HEK293 (cell line): Measurements from ENCODE around the gene SOX6.

Experiments used
- CTCF ChIA-PET: fragments of 350-600 bp; formaldehyde crosslinking; extraction: SDS; loops from one replicate; lab custom pipeline; 2021; ENCODE audit warnings: antibody characterized with exemption; lab: Yijun Ruan, JAX
- POLR2A ChIA-PET: fragments of 300-600 bp; formaldehyde crosslinking; extraction: SDS; loops from one replicate; lab custom pipeline; 2020; ENCODE audit warnings: antibody characterized with exemption, inconsistent platforms; lab: Yijun Ruan, JAX
- H3K27ac ChIP-seq: fragments of 200-500 bp; sonication (Bioruptor generic); 2 replicates; pipeline ENCODE4 v1.5.1; 2014; ENCODE audit warnings: low read depth, low read length, control low read depth, inconsistent platforms; ENCODE audit errors: extremely low read depth
- H3K36me3 ChIP-seq, 2 experiments: fragments of 200-500 bp in 1 of 2; sonication (Bioruptor generic) in 1 of 2; 1 replicate in 1 of 2; 2 replicates in 1 of 2; pipeline ENCODE4 v1.5.1; 2014 to 2017; ENCODE audit warnings: inconsistent platforms in 2 of 2, low read length in 2 of 2; ENCODE audit not compliant: control insufficient read depth in 2 of 2, insufficient read depth in 1 of 2
- H3K4me1 ChIP-seq: fragments of 200-500 bp; sonication (Bioruptor generic); 2 replicates; pipeline ENCODE4 v1.5.1; 2014; ENCODE audit warnings: mild to moderate bottlenecking, low read length, inconsistent platforms; ENCODE audit not compliant: control insufficient read depth, insufficient read depth
- H3K4me3 ChIP-seq: 2 replicates; pipeline ENCODE4 v1.5.1; 2011; ENCODE audit warnings: low read depth, mild to moderate bottlenecking, control low read depth, low read length, moderate library complexity
- H3K9me3 ChIP-seq: fragments of 200-500 bp; sonication (Bioruptor generic); 2 replicates; pipeline ENCODE4 v1.5.1; 2014; ENCODE audit warnings: low read depth, low read length, inconsistent platforms; ENCODE audit not compliant: control insufficient read depth, insufficient read depth
- HOXD13 ChIP-seq: sonication (generic); formaldehyde crosslinking; IDR thresholded peaks from 2 replicates; pipeline ENCODE4 v1.8.0; 2022; ENCODE audit warnings: missing genetic modification reagents, borderline replicate concordance
- KLF7 ChIP-seq: fragments of 450-650 bp; formaldehyde crosslinking; IDR thresholded peaks from 2 replicates; pipeline ENCODE4 v1.5.1; 2016; ENCODE audit warnings: missing biosample characterization, missing genetic modification characterization, borderline replicate concordance
- PATZ1 ChIP-seq: fragments of 450-650 bp; formaldehyde crosslinking; IDR thresholded peaks from 2 replicates; pipeline ENCODE4 v1.5.1; 2016; ENCODE audit warnings: missing biosample characterization, missing genetic modification characterization
- PRDM6 ChIP-seq: fragments of 450-650 bp; formaldehyde crosslinking; IDR thresholded peaks from 2 replicates; pipeline ENCODE4 v1.5.1; 2017; ENCODE audit warnings: missing biosample characterization, missing genetic modification characterization
- YY1 ChIP-seq: fragments of 450-650 bp; formaldehyde crosslinking; IDR thresholded peaks from 2 replicates; pipeline ENCODE4 v1.5.1; 2018; ENCODE audit warnings: missing biosample characterization, missing genetic modification characterization
- YY2 ChIP-seq: fragments of 450-650 bp; formaldehyde crosslinking; IDR thresholded peaks from 2 replicates; pipeline ENCODE4 v1.5.1; 2016; ENCODE audit warnings: missing biosample characterization, missing genetic modification characterization
- ZBTB10 ChIP-seq: fragments of 450-650 bp; formaldehyde crosslinking; IDR thresholded peaks from 2 replicates; pipeline ENCODE4 v1.5.1; 2016; ENCODE audit warnings: missing biosample characterization, missing genetic modification characterization
- ZFP37 ChIP-seq: fragments of 450-650 bp; formaldehyde crosslinking; IDR thresholded peaks from 2 replicates; pipeline ENCODE4 v1.5.1; 2016; ENCODE audit warnings: missing biosample characterization, missing genetic modification characterization
- ZFP69B ChIP-seq: fragments of 450-650 bp; formaldehyde crosslinking; IDR thresholded peaks from 2 replicates; pipeline ENCODE4 v1.5.1; 2016; ENCODE audit warnings: missing biosample characterization, missing genetic modification characterization
- ZNF140 ChIP-seq: fragments of 450-650 bp; formaldehyde crosslinking; IDR thresholded peaks from 2 replicates; pipeline ENCODE4 v1.5.1; 2016; ENCODE audit warnings: missing biosample characterization, missing genetic modification characterization
- ZNF184 ChIP-seq: fragments of 450-650 bp; IDR thresholded peaks from 2 replicates; pipeline ENCODE4 v1.5.1; 2018; ENCODE audit warnings: missing biosample characterization, mild to moderate bottlenecking, missing genetic modification characterization
- ZNF324 ChIP-seq: fragments of 450-650 bp; formaldehyde crosslinking; IDR thresholded peaks from 2 replicates; pipeline ENCODE4 v1.5.1; 2016; ENCODE audit warnings: missing biosample characterization, missing genetic modification characterization
- ZNF449 ChIP-seq: fragments of 450-650 bp; formaldehyde crosslinking; IDR thresholded peaks from 2 replicates; pipeline ENCODE4 v1.5.1; 2017; ENCODE audit warnings: missing biosample characterization, mild to moderate bottlenecking, missing genetic modification characterization, moderate library complexity
- ZNF558 ChIP-seq: fragments of 450-650 bp; formaldehyde crosslinking; IDR thresholded peaks from 2 replicates; pipeline ENCODE4 v1.5.1; 2016; ENCODE audit warnings: missing biosample characterization, missing genetic modification characterization
- ZNF600 ChIP-seq: fragments of 450-650 bp; formaldehyde crosslinking; IDR thresholded peaks from 2 replicates; pipeline ENCODE4 v1.5.1; 2016; ENCODE audit warnings: missing biosample characterization, missing genetic modification characterization
- ZNF654 ChIP-seq: fragments of 450-650 bp; formaldehyde crosslinking; IDR thresholded peaks from 2 replicates; pipeline ENCODE4 v1.5.1; 2016; ENCODE audit warnings: low read depth, missing biosample characterization, missing genetic modification characterization
- ZNF707 ChIP-seq: fragments of 450-650 bp; formaldehyde crosslinking; IDR thresholded peaks from 2 replicates; pipeline ENCODE4 v1.5.1; 2016; ENCODE audit warnings: missing biosample characterization, missing genetic modification characterization

The SOX6 gene

DNA sequence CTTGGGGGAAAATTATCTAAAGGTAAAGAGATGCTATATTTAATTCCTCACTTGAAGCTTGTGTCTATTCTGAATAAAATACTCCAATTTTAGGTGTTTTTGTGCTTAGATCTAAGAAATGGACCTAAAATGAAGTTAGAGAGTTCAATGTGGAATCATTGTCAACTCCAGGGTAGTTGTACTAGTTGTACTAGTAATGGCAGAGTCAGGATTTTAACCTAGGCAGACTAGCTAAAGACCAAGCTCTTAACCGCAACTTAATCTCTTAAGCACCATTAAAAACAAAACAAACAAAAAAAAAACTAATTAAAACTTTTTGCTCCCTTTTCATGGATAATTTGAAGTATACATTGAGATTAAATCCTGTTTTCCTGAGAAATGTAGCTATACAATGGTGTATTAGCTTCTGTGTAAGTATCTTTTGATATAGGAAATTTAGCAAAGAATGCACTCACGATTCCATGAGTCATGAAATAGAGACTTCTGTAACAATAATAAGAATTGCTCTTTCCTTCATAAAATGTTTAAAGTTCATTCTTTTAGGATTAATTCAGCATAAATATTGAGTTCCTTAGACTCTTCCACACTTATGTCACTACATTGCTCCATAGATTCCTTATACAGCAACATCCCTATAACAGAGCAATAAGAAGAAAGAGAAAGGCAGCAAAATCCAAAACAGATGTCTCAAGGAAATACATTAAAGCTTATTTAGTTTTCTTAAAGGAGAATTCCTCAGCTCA is 26.5 kb upstream of the SOX6 start (continued):
- TF ChIP-seq ZNF184 = no peak
- no peak for TF ChIP-seq ZNF140 (tag by site-specific recombination)
- no peak for TF ChIP-seq KLF7 (tag by site-specific recombination)
- no peak for TF ChIP-seq ZNF449 (tag by site-specific recombination)

GRCh38 chr11:16382186-16382585 is 25.8 kb upstream of the SOX6 start:
- ChIA-PET POLR2A (interaction anchor here (1.9 kb wide), 1 partner anchor 225 kb away, joined by 4 read pairs; no protein-coding TSS in a partner anchor), CTCF (interaction anchor here (0.8 to 1.1 kb wide), 2 partner anchors 12 to 25 kb away, joined by 3 read pairs; no protein-coding TSS in a partner anchor)
- TF ChIP-seq ZNF654 (tag by site-specific recombination) (no peak), ZNF707 (no peak), ZNF324 (no peak), PATZ1 (tag by site-specific recombination) (no peak), YY1 (tag by site-specific recombination) (no peak), HOXD13 (CRISPR knock-in tag) (no peak), ZFP69B (tag by site-specific recombination) (no peak), PRDM6 (tag by site-specific recombination) (no peak), ZBTB10 (tag by site-specific recombination) (no peak), ZNF600 (tag by site-specific recombination) (no peak), YY2 (tag by site-specific recombination) (no peak), ZNF558 (tag by site-specific recombination) (no peak), ZNF449 (tag by site-specific recombination) (no peak), ZFP37 (no peak)
- H3K9me3 ChIP-seq = no peaks in the 10 kb centered on the region
- H3K27ac ChIP-seq = no peak overlapping the region
- no peaks in the 10 kb centered on the region for H3K4me1 ChIP-seq
- no peak overlapping the region for H3K4me3 ChIP-seq
- no peaks in the 10 kb centered on the region for H3K36me3 ChIP-seq
